ENCODE data around the gene GEMIN7. TPM values are rescaled to one million over a fixed set of nuclear protein-coding genes. Genes with fewer than 3 reads are reported as not detected.
A peak's percentile ranks its signal among the peaks of the same experiment; 100 is the strongest.
"Not testable (repeated sequence)": the region's sequence is repeated elsewhere in the genome, so short reads cannot be mapped to it uniquely, and the experiment has no call there.

The GEMIN7 gene
- total RNA-seq, 3 donors from 2014 or later: 14.4 to 22.6 (median 21.8) TPM

DNA sequence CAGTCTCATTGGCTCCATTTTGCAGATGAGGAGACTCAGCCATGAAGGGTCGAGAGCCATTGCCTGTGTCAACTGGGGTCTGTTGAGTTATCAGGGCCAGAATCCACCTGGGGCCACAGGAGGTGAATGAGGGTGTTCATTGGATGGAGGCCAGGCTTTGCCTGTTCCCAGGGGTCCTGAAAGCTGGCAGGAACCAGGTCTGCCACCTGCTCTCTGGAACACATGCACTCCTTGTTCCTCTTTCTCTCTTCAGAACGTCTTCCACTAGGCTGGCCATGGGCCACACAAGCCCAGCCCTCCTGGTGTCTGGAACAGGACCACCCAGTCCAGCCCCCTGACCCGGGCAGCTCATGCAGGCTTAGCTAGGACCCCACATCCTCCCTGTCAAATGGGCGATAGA is 35.1 kb downstream of the GEMIN7 start:
- Histone ChIP-seq H3K9me3 (no peaks in the 10 kb centered on the region), H3K4me1 (ENCODE audit: low read depth) (peaks cover 62% of the 10 kb centered on the region), H3K4me3 (no peak overlapping the region), H3K36me3 (ENCODE audit: low read depth) (no peaks in the 10 kb centered on the region)
- intact Hi-C loops (cut with DNase I, micrococcal nuclease): no loop called here
- DNase-seq (no peak), ATAC-seq (no peak)
- TF ChIP-seq, protein P1, sequence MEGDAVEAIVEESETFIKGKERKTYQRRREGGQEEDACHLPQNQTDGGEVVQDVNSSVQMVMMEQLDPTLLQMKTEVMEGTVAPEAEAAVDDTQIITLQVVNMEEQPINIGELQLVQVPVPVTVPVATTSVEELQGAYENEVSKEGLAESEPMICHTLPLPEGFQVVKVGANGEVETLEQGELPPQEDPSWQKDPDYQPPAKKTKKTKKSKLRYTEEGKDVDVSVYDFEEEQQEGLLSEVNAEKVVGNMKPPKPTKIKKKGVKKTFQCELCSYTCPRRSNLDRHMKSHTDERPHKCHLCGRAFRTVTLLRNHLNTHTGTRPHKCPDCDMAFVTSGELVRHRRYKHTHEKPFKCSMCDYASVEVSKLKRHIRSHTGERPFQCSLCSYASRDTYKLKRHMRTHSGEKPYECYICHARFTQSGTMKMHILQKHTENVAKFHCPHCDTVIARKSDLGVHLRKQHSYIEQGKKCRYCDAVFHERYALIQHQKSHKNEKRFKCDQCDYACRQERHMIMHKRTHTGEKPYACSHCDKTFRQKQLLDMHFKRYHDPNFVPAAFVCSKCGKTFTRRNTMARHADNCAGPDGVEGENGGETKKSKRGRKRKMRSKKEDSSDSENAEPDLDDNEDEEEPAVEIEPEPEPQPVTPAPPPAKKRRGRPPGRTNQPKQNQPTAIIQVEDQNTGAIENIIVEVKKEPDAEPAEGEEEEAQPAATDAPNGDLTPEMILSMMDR (IDR thresholded peaks at IDR 0.05): no peak

DNA sequence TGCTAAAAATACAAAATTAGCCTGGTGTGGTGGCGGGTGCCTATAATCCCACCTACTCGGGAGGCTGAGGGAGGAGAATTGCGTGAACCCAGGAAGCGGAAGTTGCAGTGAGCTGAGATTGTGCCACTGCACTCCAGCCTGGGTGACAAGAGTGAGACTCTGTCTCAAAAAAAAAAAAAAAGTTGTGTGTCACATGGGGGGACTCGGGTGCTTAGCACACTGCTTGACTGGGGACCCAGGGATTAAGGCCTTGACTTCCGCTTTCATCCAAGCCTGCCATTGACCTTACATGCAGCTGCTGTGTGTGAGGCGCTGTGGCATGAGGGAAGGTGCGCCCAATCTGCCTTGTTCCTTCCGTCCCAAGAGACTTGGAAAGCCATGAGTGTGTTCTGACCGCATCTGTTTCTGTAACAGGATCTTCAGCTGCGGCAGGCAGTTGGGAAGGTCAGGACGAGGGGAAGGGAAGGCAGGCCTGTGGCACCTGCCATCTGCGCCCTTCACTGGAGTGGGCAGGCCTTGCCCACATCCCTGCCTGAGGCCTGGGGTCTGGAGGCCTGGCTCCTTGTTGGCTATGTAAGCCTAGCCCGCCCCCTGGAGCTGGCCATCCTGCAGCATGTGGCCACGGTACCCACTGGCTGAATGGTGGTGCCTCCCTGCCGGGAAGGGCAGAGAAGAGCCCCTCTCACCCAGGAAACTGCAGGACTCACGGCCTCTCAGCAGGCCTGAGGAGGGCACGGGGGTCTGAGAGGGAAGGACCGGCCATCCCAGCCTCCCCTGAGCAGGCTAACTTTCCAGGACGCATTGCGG is 37.0 kb downstream of the GEMIN7 start:
- intact Hi-C loops (cut with DNase I, micrococcal nuclease): no loop called here
- ATAC-seq (no peak), DNase-seq (no peak)
- TF ChIP-seq, protein P1 (IDR thresholded peaks at IDR 0.05): no peak
- Histone ChIP-seq H3K36me3 (ENCODE audit: low read depth) (no peaks in the 10 kb centered on the region), H3K9me3 (no peaks in the 10 kb centered on the region), H3K4me1 (ENCODE audit: low read depth) (peaks cover 67% of the 10 kb centered on the region), H3K4me3 (no peak overlapping the region)

DNA sequence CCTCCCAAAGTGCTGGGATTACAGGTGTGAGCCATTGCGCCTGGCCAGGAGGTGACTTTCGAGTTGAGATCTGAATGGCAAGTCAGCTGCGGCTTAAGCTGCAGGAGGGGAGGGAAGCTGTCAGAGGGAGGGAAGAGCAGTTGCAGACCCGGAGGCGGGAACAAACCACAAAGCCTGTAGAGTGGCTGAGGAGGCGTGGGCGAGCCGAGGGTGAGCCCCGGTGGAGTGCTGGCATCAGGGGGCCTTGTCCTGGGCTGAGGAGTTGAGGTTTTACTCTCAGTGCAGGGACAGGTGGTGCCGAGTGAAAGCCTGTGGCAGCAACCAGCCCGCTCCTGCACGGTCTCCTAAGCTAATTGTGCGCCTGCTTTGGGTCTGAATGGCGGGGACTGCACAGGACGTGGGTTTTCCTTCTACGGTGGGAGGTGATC is 38.1 kb downstream of the GEMIN7 start:
- Histone ChIP-seq H3K4me1 (ENCODE audit: low read depth) (peaks cover 57% of the 10 kb centered on the region), H3K36me3 (ENCODE audit: low read depth) (no peaks in the 10 kb centered on the region), H3K4me3 (no peak overlapping the region), H3K9me3 (no peaks in the 10 kb centered on the region)
- DNase-seq (peak in 2 of 3 donors; percentile 35 to 42), ATAC-seq (peak; percentile 4)
- intact Hi-C loops (cut with DNase I, micrococcal nuclease): no loop called here
- TF ChIP-seq, protein P1 (IDR thresholded peaks at IDR 0.05): no peak

DNA sequence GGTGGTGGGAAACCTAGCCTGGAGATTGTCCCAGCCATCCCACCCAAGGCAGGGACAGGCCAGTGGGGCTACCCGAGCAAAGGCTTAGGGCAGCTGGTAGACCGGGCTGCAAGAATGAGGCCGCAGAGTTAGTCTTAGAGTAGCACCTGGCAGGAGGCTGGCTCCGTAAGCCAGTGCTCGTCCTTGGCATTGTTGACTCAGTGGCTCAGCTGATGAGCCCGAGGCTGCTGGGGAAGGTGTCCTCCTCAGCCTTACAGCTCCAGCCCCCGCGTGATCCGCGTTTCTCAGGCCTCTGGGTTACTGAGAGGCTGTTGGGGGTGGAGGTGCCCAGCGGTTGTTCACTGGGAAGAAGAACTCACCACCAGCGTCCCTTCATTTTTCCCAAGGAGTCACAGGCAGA is 38.6 kb downstream of the GEMIN7 start:
- no peak overlapping the region for H3K4me3 ChIP-seq
- intact Hi-C loops (cut with DNase I, micrococcal nuclease): no loop called here
- H3K9me3 ChIP-seq: no peaks in the 10 kb centered on the region
- H3K36me3 ChIP-seq (ENCODE audit: low read depth): no peaks in the 10 kb centered on the region
- H3K4me1 ChIP-seq (ENCODE audit: low read depth): peaks cover 52% of the 10 kb centered on the region
- TF ChIP-seq, protein P1 (IDR thresholded peaks at IDR 0.05): no peak
- DNase-seq (peak in 1 of 3 donors; percentile 48), ATAC-seq (peak; percentile 35)

DNA sequence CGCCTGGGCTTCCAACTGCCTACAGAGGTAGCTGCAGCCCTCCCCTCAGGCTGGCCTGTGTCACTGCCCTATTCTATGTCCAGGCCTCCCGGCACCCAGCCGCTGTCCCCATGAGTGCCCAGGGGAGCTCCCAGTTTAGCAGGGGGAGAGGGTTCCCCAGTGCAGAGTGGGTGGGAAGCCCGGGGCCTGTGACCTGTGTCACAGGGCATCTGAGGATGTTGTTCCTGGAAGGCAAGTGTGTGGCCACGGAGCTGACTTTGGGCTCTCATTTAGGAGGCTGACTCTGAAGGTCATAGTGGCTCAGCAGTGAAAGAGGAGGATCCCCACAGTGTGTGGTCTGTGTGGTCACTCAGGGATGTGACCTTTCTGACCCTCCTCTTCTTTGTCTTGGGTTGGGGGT is 39.0 kb downstream of the GEMIN7 start:
- no peak for DNase-seq
- Histone ChIP-seq H3K4me1 (ENCODE audit: low read depth) (peaks cover 52% of the 10 kb centered on the region), H3K4me3 (no peak overlapping the region), H3K36me3 (ENCODE audit: low read depth) (no peaks in the 10 kb centered on the region), H3K9me3 (no peaks in the 10 kb centered on the region)
- TF ChIP-seq, protein P1 (IDR thresholded peaks at IDR 0.05): no peak
- intact Hi-C loops (cut with DNase I, micrococcal nuclease): no loop called here
- no peak for ATAC-seq

DNA sequence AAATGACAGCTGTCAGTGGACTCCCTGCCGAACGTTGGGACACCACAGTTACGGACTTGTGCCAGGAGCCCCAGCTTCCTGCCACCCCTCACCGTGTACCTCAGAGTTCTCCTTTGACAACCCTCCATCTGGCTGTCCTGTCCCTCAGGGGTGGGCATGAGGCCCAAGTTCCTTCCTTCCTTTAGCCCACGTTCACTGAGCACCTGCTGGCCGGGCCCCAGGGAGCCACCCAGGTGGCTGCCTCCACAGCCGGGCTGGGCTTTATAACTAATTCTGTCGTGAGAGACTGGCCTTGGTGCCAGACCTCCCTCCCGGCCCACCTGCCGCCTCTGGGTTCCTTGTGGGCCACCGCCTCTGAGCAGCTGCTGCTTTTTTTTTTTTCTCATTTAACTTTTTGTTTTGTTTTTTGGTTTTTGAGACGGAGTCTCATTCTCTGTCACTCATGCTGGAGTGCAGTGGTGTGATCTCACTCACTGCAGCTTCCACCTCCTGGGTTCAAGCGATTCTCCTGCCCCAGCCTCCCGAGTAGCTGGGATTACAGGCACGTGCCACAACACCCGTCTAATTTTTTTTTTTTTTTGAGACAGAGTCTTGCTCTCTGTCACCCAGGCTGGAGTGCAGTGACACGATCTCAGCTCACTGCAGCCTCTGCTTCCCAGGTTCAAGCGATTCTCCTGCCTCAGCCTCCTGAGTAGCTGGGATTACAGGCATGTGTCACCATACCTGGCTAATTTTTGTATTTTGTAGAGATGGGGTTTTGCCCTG is 39.7 kb downstream of the GEMIN7 start:
- ATAC-seq: peak; percentile 51
- H3K4me1 ChIP-seq (ENCODE audit: low read depth): peaks cover 49% of the 10 kb centered on the region
- peak; percentile 44 to 67 (median 58) for DNase-seq
- H3K9me3 ChIP-seq; H3K4me3 ChIP-seq; intact Hi-C loops (cut with DNase I, micrococcal nuclease); H3K36me3 ChIP-seq (ENCODE audit: low read depth): not testable (repeated sequence)
